Measurements from ENCODE around the gene S1PR5. TPM values are rescaled to one million over a fixed set of nuclear protein-coding genes. Genes with fewer than 3 reads are reported as not detected.

The S1PR5 gene
- total RNA-seq, 1 donor from 2014 or later = 0.79 TPM

- peak overlapping the region; percentile 3 for H3K4me3 Mint-ChIP-seq
- peaks cover 26% of the 10 kb centered on the region for H3K4me1 Mint-ChIP-seq
- TF ChIP-seq, protein P1, sequence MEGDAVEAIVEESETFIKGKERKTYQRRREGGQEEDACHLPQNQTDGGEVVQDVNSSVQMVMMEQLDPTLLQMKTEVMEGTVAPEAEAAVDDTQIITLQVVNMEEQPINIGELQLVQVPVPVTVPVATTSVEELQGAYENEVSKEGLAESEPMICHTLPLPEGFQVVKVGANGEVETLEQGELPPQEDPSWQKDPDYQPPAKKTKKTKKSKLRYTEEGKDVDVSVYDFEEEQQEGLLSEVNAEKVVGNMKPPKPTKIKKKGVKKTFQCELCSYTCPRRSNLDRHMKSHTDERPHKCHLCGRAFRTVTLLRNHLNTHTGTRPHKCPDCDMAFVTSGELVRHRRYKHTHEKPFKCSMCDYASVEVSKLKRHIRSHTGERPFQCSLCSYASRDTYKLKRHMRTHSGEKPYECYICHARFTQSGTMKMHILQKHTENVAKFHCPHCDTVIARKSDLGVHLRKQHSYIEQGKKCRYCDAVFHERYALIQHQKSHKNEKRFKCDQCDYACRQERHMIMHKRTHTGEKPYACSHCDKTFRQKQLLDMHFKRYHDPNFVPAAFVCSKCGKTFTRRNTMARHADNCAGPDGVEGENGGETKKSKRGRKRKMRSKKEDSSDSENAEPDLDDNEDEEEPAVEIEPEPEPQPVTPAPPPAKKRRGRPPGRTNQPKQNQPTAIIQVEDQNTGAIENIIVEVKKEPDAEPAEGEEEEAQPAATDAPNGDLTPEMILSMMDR (conservative IDR thresholded peaks at IDR 0.05) = no peak
- H3K9me3 Mint-ChIP-seq = no peaks in the 10 kb centered on the region
- DNase-seq (ENCODE audit: low read depth, low spot score) = no peak
- peaks cover 49% of the 10 kb centered on the region for H3K27me3 Mint-ChIP-seq (ENCODE audit: low read depth)
- no peaks in the 10 kb centered on the region for H3K36me3 Mint-ChIP-seq (ENCODE audit: low read depth)
- no peak overlapping the region for H3K27ac Mint-ChIP-seq (ENCODE audit: unreplicated experiment)
These were observed 1.2 kb downstream of the S1PR5 start for GRCh38 chr19:10516064-10516385.

- no peak for DNase-seq (ENCODE audit: low read depth, low spot score)
- Mint-ChIP-seq H3K36me3 (ENCODE audit: low read depth) (no peaks in the 10 kb centered on the region), H3K4me3 (no peak overlapping the region), H3K27ac (ENCODE audit: unreplicated experiment) (no peak overlapping the region), H3K9me3 (no peaks in the 10 kb centered on the region), H3K4me1 (peaks cover 24% of the 10 kb centered on the region), H3K27me3 (ENCODE audit: low read depth) (peaks cover 42% of the 10 kb centered on the region)
- TF ChIP-seq, protein P1 (conservative IDR thresholded peaks at IDR 0.05) = no peak
These were observed 2.8 kb downstream of the S1PR5 start for GRCh38 chr19:10514211-10515145.

DNA sequence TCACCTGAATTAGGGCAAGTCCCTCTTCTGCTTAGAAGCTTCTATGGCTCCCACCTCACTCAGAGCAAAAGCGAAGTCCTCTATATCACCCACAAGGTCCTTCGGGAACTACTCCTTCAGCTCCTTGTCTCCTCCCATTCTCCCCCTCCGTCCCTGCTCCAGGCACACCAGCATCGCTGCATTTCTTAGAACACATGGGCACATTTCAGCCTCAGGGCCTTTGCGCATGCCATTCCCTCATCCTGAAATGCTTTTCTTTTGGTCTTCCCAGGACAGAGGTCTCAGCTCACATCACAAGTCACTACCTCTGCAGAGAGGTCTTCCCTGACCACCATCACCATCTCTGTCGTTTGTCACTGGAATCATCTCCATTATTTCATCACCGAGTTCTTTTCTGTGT is 4.0 kb downstream of the S1PR5 start:
- Mint-ChIP-seq H3K27me3 (ENCODE audit: low read depth) (peaks cover 29% of the 10 kb centered on the region), H3K4me3 (no peak overlapping the region)

GRCh38 chr19:10510301-10510802 is 6.9 kb downstream of the S1PR5 start:
- Mint-ChIP-seq H3K4me1 (peaks cover 5% of the 10 kb centered on the region), H3K9me3 (no peaks in the 10 kb centered on the region), H3K27me3 (ENCODE audit: low read depth) (peaks cover 12% of the 10 kb centered on the region), H3K27ac (ENCODE audit: unreplicated experiment) (no peak overlapping the region), H3K36me3 (ENCODE audit: low read depth) (no peaks in the 10 kb centered on the region), H3K4me3 (no peak overlapping the region)
- TF ChIP-seq, protein P1 (conservative IDR thresholded peaks at IDR 0.05) = peak; percentile 77
- DNase-seq (ENCODE audit: low read depth, low spot score) = peak; percentile 66

More for the DNA sequence above, 4.0 kb downstream of the S1PR5 start:
- no peak for DNase-seq (ENCODE audit: low read depth, low spot score)
- Mint-ChIP-seq H3K27ac (ENCODE audit: unreplicated experiment) (no peak overlapping the region), H3K4me1 (peaks cover 14% of the 10 kb centered on the region), H3K36me3 (ENCODE audit: low read depth) (no peaks in the 10 kb centered on the region), H3K9me3 (no peaks in the 10 kb centered on the region)
- TF ChIP-seq, protein P1 (conservative IDR thresholded peaks at IDR 0.05) = no peak

GRCh38 chr19:10508707-10509106 is 8.5 kb downstream of the S1PR5 start:
- Mint-ChIP-seq H3K9me3 (no peaks in the 10 kb centered on the region), H3K4me3 (no peak overlapping the region), H3K27me3 (ENCODE audit: low read depth) (peaks cover 9% of the 10 kb centered on the region)

More at GRCh38 chr19:10508707-10509106, 8.5 kb downstream of the S1PR5 start:
- Mint-ChIP-seq H3K36me3 (ENCODE audit: low read depth) (no peaks in the 10 kb centered on the region), H3K27ac (ENCODE audit: unreplicated experiment) (no peak overlapping the region), H3K4me1 (peaks cover 6% of the 10 kb centered on the region)
- TF ChIP-seq, protein P1 (conservative IDR thresholded peaks at IDR 0.05) = no peak
- DNase-seq (ENCODE audit: low read depth, low spot score) = no peak
